CD4-positive, alpha-beta T cell (primary cell): Measurements from ENCODE around the gene PDHA1. TPM values are rescaled to one million over a fixed set of nuclear protein-coding genes. Genes with fewer than 3 reads are reported as not detected.

Experiments
- ATAC-seq: fragments of 200-7000 bp; cut with Tn5 transposase; one replicate; pipeline ENCODE4 v1.10.0; 2022; ENCODE audit warnings: mild to moderate bottlenecking; ENCODE audit not compliant: poor library complexity
- CTCF ChIA-PET: fragments of 350-600 bp; sonication (Branson Sonifier 250); formaldehyde crosslinking; loops from one replicate; lab custom pipeline; 2021; ENCODE audit warnings: antibody characterized with exemption, inconsistent platforms; lab: Charles Lee
- POLR2A ChIA-PET: fragments of 350-600 bp; sonication (Branson Sonifier 250); formaldehyde crosslinking; loops from one replicate; lab custom pipeline; 2021; ENCODE audit warnings: antibody characterized with exemption, inconsistent platforms; lab: Charles Lee
- DNase-seq, 14 experiments: peaks; one replicate each; pipeline ENCODE4 v3.0.0-alpha.2; 2013 to 2020; ENCODE audit warnings: mixed read lengths in 2 of 14
- H3K27ac ChIP-seq, 2 donors: one replicate each; pipeline versions ENCODE4 v1.5.1 to v1.7.0; 2013; ENCODE audit warnings: low read length in 2 of 2, low read depth in 1 of 2, mild to moderate bottlenecking in 1 of 2
- H3K27me3 ChIP-seq, 2 experiments: 1 replicate in 1 of 2; 2 replicates in 1 of 2; pipeline versions ENCODE4 v1.6.1 to v1.7.0; 2013; ENCODE audit warnings: low read length in 2 of 2, control low read depth in 1 of 2, mild to moderate bottlenecking in 1 of 2, moderate library complexity in 1 of 2; ENCODE audit not compliant: insufficient read depth in 2 of 2, control insufficient read depth in 1 of 2
- H3K36me3 ChIP-seq: one replicate; pipeline ENCODE4 v1.6.1; 2013; ENCODE audit warnings: low read length, control low read depth; ENCODE audit not compliant: insufficient read depth
- H3K4me1 ChIP-seq: one replicate; pipeline ENCODE4 v1.6.1; 2013; ENCODE audit warnings: low read length, control low read depth; ENCODE audit not compliant: insufficient read depth
- H3K4me3 ChIP-seq: one replicate; pipeline ENCODE4 v1.5.1; 2013; ENCODE audit warnings: mild to moderate bottlenecking, low read length, moderate library complexity
- H3K9me3 ChIP-seq, 2 experiments: 1 replicate in 1 of 2; 2 replicates in 1 of 2; pipeline versions ENCODE4 v1.6.1 to v1.7.0; 2013; ENCODE audit warnings: low read length in 2 of 2, mild to moderate bottlenecking in 2 of 2, control low read depth in 1 of 2, moderate library complexity in 1 of 2; ENCODE audit not compliant: control insufficient read depth in 1 of 2, insufficient read depth in 1 of 2
- H3K27ac Mint-ChIP-seq: one replicate; pipeline ENCODE4 v1.8.0; 2020; ENCODE audit warnings: mixed read lengths
- H3K27me3 Mint-ChIP-seq: one replicate; pipeline ENCODE4 v1.8.0; 2021; ENCODE audit warnings: mixed read lengths
- H3K36me3 Mint-ChIP-seq: one replicate; pipeline ENCODE4 v1.8.0; 2021; ENCODE audit warnings: low read depth, mixed read lengths
- H3K4me1 Mint-ChIP-seq: one replicate; pipeline ENCODE4 v1.8.0; 2021; ENCODE audit warnings: low read depth, mixed read lengths
- H3K4me3 Mint-ChIP-seq: one replicate; pipeline ENCODE4 v1.8.0; 2020; ENCODE audit warnings: mild to moderate bottlenecking, mixed read lengths
- H3K9me3 Mint-ChIP-seq: one replicate; pipeline ENCODE4 v1.8.0; 2020; ENCODE audit warnings: mixed read lengths
- CTCF ChIP-seq: fragments of 200-600 bp; IDR thresholded peaks from one replicate; pipeline ENCODE4 v1.8.0; 2022; ENCODE audit warnings: antibody characterized with exemption, mild to moderate bottlenecking
- intact Hi-C, 2 experiments: fragments of 100-400 bp; cut with DNase I in 1 of 2; cut with micrococcal nuclease in 1 of 2; formaldehyde crosslinking; loops; one replicate each; pipeline versions ENCODE4 v1.15.1 to v1.9.0; 2023 to 2025; cut with DNase I, micrococcal nuclease
- total RNA-seq, 174 experiments: library from RNA in 2 of 174; stranded (reverse) in 2 of 174; gene quantifications; one replicate each; pipeline ENCODE4 v1.2.3 and lab custom pipeline; 2021 to 2026

The PDHA1 gene
- total RNA-seq, 2 experiments from 2014 or later: 95.8 to 99.0 TPM

DNA sequence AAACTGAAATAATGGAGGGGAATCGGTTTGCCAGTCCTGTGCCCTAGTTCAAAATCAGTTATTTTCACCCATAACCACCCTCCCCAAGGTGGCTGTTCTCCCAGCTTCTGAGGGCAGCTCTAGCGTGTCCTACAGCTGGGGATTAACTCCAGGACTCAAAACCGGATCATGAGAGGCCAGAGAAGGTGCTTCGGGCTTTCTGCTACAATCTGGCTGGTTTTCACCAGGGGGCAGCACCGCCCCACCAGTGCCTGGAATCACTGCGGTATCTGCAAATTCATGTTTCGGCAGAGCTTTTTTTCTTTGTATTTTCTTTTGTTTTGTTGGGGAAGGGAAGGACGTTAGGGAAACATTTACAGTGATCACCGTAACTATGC, 28.4 kb downstream of the PDHA1 start:
- no peak overlapping the region for H3K27ac ChIP-seq
- ATAC-seq (peak; percentile 76), DNase-seq (peak; percentile 33 to 77 (median 56))
- peaks cover 9% of the 10 kb centered on the region for H3K4me1 Mint-ChIP-seq
- peak; percentile 67 for TF ChIP-seq CTCF
- no peak overlapping the region for H3K27ac Mint-ChIP-seq
- no peaks in the 10 kb centered on the region for H3K36me3 Mint-ChIP-seq
- ChIA-PET POLR2A (interaction anchor here (0.5 to 1.5 kb wide), 2 partner anchors 10 to 515 kb away, joined by 3 to 4 read pairs; partner anchors contain the start of gene SH3KBP1), CTCF (interaction anchor here (0.8 to 1.2 kb wide), 6 partner anchors 11 to 695 kb away, joined by 3 to 5 read pairs (median 3); no protein-coding TSS in a partner anchor)
- H3K27me3 ChIP-seq: no peaks in the 10 kb centered on the region
- H3K27me3 Mint-ChIP-seq: no peaks in the 10 kb centered on the region
- H3K4me3 ChIP-seq: peak overlapping the region; percentile 59
- no peaks in the 10 kb centered on the region for H3K36me3 ChIP-seq
- H3K9me3 ChIP-seq: no peaks in the 10 kb centered on the region
- H3K4me1 ChIP-seq: peaks cover 11% of the 10 kb centered on the region
- H3K9me3 Mint-ChIP-seq: no peaks in the 10 kb centered on the region
- intact Hi-C loops: loop anchor here (1.0 to 10.0 kb wide), 6 partner anchors 145 to 695 kb away; partner anchors contain the start of genes BCLAF3 (in 1 of the 2) and MAP3K15 (in 1 of the 2)
- peak overlapping the region; percentile 80 for H3K4me3 Mint-ChIP-seq

DNA sequence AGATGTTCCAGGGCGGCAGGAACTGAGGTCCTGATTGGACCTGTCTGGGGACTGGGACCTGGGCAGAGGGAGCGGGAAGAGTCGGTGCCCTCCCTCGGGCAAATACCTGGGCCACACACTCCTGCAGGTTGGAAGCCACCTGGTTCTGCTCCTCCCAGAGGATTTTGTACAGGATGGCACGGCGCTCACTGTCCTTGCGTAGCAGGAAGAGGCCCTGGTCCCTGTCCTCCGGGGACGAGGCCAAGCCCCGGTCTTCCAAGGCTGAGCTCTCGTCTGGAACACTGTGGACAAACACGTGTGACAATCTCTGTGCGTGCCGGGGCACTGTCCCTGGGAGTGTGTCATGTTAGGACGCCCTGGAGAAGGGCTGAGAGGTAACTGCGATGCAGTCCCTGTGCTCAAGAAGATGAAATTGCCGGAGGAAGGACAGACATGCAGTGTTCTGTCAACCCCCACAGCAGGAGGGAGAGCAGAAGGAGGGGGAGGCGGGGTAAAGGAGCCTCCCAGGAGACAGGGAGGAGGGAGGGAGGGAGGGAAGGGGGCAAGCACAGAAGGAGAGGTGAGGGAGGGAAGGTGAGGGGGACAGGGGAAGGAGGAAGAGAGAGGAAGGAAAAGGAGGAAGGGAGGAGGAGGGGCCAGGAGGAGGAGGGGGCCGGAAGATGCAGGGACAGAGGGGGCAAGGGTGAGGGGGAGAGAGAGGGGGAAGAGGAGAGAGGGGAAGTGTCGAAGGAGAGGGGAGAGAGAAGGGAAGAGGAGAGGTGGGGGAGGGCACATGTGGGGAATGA, 29.0 kb downstream of the PDHA1 start:
- Histone ChIP-seq H3K27ac (no peak overlapping the region), H3K36me3 (no peaks in the 10 kb centered on the region), H3K4me1 (peaks cover 11% of the 10 kb centered on the region), H3K9me3 (no peaks in the 10 kb centered on the region), H3K4me3 (peak overlapping the region; percentile 59), H3K27me3 (no peaks in the 10 kb centered on the region)
- Mint-ChIP-seq H3K4me1 (peaks cover 9% of the 10 kb centered on the region), H3K27me3 (no peaks in the 10 kb centered on the region), H3K9me3 (no peaks in the 10 kb centered on the region), H3K36me3 (no peaks in the 10 kb centered on the region), H3K4me3 (peak overlapping the region; percentile 80), H3K27ac (no peak overlapping the region)
- CTCF ChIA-PET: interaction anchor here (0.8 to 1.2 kb wide), 5 partner anchors 10 to 694 kb away, joined by 3 to 5 read pairs (median 3); no protein-coding TSS in a partner anchor
- DNase-seq (peak in 2 of 14 experiments; percentile 19 to 30), ATAC-seq (peak; percentile 55)
- POLR2A ChIA-PET: interaction anchor here (0.6 to 1.5 kb wide), 2 partner anchors 10 to 954 kb away, joined by 3 to 4 read pairs; no protein-coding TSS in a partner anchor
- intact Hi-C loops: loop anchor here (1.0 to 10.0 kb wide), 6 partner anchors 145 to 695 kb away; partner anchors contain the start of genes BCLAF3 (in 1 of the 2) and MAP3K15 (in 1 of the 2)
- TF ChIP-seq CTCF: no peak

DNA sequence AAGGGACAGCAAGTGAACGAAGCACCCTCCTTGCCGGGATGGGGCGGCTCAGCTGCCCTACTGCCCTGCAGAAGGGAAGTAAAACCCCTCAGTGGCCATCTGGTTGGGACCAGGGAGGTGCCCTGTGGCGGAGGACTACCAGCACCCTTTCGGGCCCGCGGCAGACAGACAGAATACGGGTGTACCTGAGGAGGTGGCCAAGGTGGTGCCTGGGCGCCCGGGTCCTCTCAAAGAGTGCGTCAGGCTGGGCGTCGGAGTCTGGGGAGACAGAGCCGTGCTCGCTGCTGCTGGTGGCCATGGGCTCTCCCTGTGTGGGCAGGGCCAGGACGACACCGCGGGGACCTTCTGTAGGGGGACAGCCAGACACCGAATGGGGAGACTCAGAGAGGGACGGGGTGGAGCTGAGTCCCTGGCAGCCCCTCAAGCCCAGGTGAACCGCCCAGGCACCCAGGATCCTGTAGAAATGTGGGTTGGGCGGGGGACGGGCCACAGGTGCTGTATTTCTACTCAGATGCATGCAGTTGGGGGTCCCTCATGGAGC, 29.7 kb downstream of the PDHA1 start:
- TF ChIP-seq CTCF: no peak
- H3K36me3 Mint-ChIP-seq: no peaks in the 10 kb centered on the region
- intact Hi-C loops: loop anchor here (5.0 to 10.0 kb wide), 5 partner anchors 144 to 694 kb away; partner anchors contain the start of genes BCLAF3 (in 1 of the 2) and MAP3K15 (in 1 of the 2)

More for the DNA sequence above, 29.7 kb downstream of the PDHA1 start:
- H3K9me3 ChIP-seq: no peaks in the 10 kb centered on the region
- ChIA-PET POLR2A (interaction anchor here (0.6 kb wide), 1 partner anchor 954 kb away, joined by 3 read pairs; no protein-coding TSS in a partner anchor), CTCF (no interaction called here)
- H3K27me3 ChIP-seq: no peaks in the 10 kb centered on the region
- no peaks in the 10 kb centered on the region for H3K9me3 Mint-ChIP-seq
- peaks cover 9% of the 10 kb centered on the region for H3K4me1 Mint-ChIP-seq
- H3K4me3 Mint-ChIP-seq: no peak overlapping the region
- ATAC-seq (no peak), DNase-seq (no peak)
- no peaks in the 10 kb centered on the region for H3K36me3 ChIP-seq
- H3K27me3 Mint-ChIP-seq: no peaks in the 10 kb centered on the region
- no peak overlapping the region for H3K27ac ChIP-seq
- H3K4me1 ChIP-seq: peaks cover 11% of the 10 kb centered on the region
- no peak overlapping the region for H3K4me3 ChIP-seq
- no peak overlapping the region for H3K27ac Mint-ChIP-seq
